ENCODE measurements around the gene ALK. TPM values are rescaled to one million over a fixed set of nuclear protein-coding genes. Genes with fewer than 3 reads are reported as not detected.

The ALK gene
- total and polyA plus RNA-seq, 10 of the 15 experiments (the other 5 are each of a cell fraction or from before 2014, with no cell fraction given): 0.11 TPM; not detected in 9

GRCh38 chr2:29715655-29716054, 205.7 kb downstream of the ALK start:
- ChIA-PET CTCF (interaction anchor here (0.6 to 1.0 kb wide), 2 partner anchors 10 to 32 kb away, joined by 3 read pairs; no protein-coding TSS in a partner anchor), POLR2A (no interaction called here), RAD21 (ENCODE audit: unreplicated experiment) (no interaction called here), SMC1A (ENCODE audit: uncharacterized antibody, unreplicated experiment) (no interaction called here)
- no peaks in the 10 kb centered on the region for H4K20me1 ChIP-seq (ENCODE audit: control insufficient read depth, insufficient read depth)
- BruUV-seq (replicated peaks): no TSS peak
- H3K9me3 ChIP-seq (replicated peaks; ENCODE audit: control insufficient read depth, insufficient read depth, low read length): no peaks in the 10 kb centered on the region
- no peak overlapping the region for H3K4me3 ChIP-seq
- WGBS (ENCODE audit: insufficient coverage, insufficient replicate concordance, low lambda C conversion rate, missing lambda C conversion rate): 30% methylated on average over 3 of the region's 3 CpGs
- H3K9ac ChIP-seq (ENCODE audit: control insufficient read depth, insufficient read depth, low read length): no peak overlapping the region
- no peak overlapping the region for H2AFZ ChIP-seq (ENCODE audit: control insufficient read depth, low read depth, low read length)
- H3K4me2 ChIP-seq (ENCODE audit: control insufficient read depth, insufficient read depth): no peak overlapping the region
- no peaks in the 10 kb centered on the region; the same call in 1 of the 2 replicates for H3K4me1 ChIP-seq (ENCODE audit: control insufficient read depth, insufficient read depth, low read length)
- FAIRE-seq (no peak), ATAC-seq (no peak), DNase-seq (ENCODE audit: low read depth, low spot score) (no peak)
- in situ Hi-C loops (cut with MboI) (no loop called here), intact Hi-C loops (cut with micrococcal nuclease; ENCODE audit: unreplicated experiment) (no loop called here)
- H3K27ac ChIP-seq (ENCODE audit: control insufficient read depth, insufficient read depth): no peak overlapping the region
- no peaks in the 10 kb centered on the region; a peak in 1 of 4 replicates for H3K27me3 ChIP-seq (replicated peaks in 1 of 2; ENCODE audit: control insufficient read depth in 2 of 2, insufficient read depth in 2 of 2, low read length in 1 of 2)
- no peaks in the 10 kb centered on the region for H3K79me2 ChIP-seq (ENCODE audit: control insufficient read depth, insufficient read depth, low read length)
- TF ChIP-seq SPI1 (IDR thresholded peaks at IDR 0.05; ENCODE audit: borderline replicate concordance, insufficient read depth, low read depth, low read length) (no peak), EP300 (IDR thresholded peaks at IDR 0.05; ENCODE audit: borderline replicate concordance in 1 of 2, control insufficient read depth in 1 of 2, low read depth in 2 of 2, low read length in 2 of 2) (no peak), E4F1 (IDR thresholded peaks at IDR 0.05; ENCODE audit: borderline replicate concordance, partially characterized antibody) (no peak), KLF5 (IDR thresholded peaks at IDR 0.05; ENCODE audit: partially characterized antibody) (no peak), ATF3 (IDR thresholded peaks at IDR 0.05; ENCODE audit: borderline replicate concordance, extremely low read depth, low read depth, low read length) (no peak), FOS (IDR thresholded peaks at IDR 0.05; ENCODE audit: borderline replicate concordance, extremely low read depth, insufficient read length) (no peak), RB1 (IDR thresholded peaks at IDR 0.05; ENCODE audit: borderline replicate concordance) (no peak)
- H3K36me3 ChIP-seq (ENCODE audit: control insufficient read depth in 2 of 2, insufficient read depth in 2 of 2, low read length in 1 of 2): no peaks in the 10 kb centered on the region

All from GM12878 (cell line).